Neutrophil (primary cell): Measurements from ENCODE around the gene PINLYP.

Experiments
- H3K27ac ChIP-seq: fragments of 200-600 bp; sonication (generic); 2 replicates; pipeline ENCODE4 v1.5.1; 2016; ENCODE audit warnings: mild to moderate bottlenecking, moderate library complexity
- H3K27me3 ChIP-seq: fragments of 200-600 bp; sonication (generic); 2 replicates; pipeline ENCODE4 v1.6.0; 2016; ENCODE audit warnings: mild to moderate bottlenecking
- H3K36me3 ChIP-seq: fragments of 200-600 bp; sonication (generic); 2 replicates; pipeline ENCODE4 v1.5.1; 2017
- H3K4me1 ChIP-seq, 2 experiments: fragments of 200-600 bp in 1 of 2; sonication (generic) in 1 of 2; 1 replicate in 1 of 2; 2 replicates in 1 of 2; pipeline versions ENCODE4 v1.5.1 to v1.6.1; 2013 to 2016; ENCODE audit warnings: low read depth in 1 of 2, low read length in 1 of 2, mild to moderate bottlenecking in 1 of 2, moderate library complexity in 1 of 2; ENCODE audit not compliant: control insufficient read depth in 1 of 2, insufficient read depth in 1 of 2
- H3K4me3 ChIP-seq, 2 experiments: fragments of 200-600 bp in 1 of 2; sonication (generic) in 1 of 2; 1 replicate in 1 of 2; 2 replicates in 1 of 2; pipeline ENCODE4 v1.5.1; 2013 to 2016; ENCODE audit warnings: low read depth in 1 of 2, low read length in 1 of 2, mild to moderate bottlenecking in 1 of 2, moderate library complexity in 1 of 2
- H3K9me3 ChIP-seq: fragments of 200-600 bp; sonication (generic); 2 replicates; pipeline ENCODE4 v1.5.1; 2016
- CTCF ChIP-seq: fragments of 200-600 bp; sonication (generic); IDR thresholded peaks from 2 replicates; pipeline ENCODE4 v1.5.1; 2016; ENCODE audit warnings: antibody characterized with exemption

The PINLYP gene

GRCh38 chr19:43552616-43553015, 23.0 kb upstream of the PINLYP start:
- no peaks in the 10 kb centered on the region for H3K27me3 ChIP-seq
- no peaks in the 10 kb centered on the region for H3K9me3 ChIP-seq
- H3K4me3 ChIP-seq = no peak overlapping the region
- no peaks in the 10 kb centered on the region for H3K4me1 ChIP-seq
- H3K27ac ChIP-seq = no peak overlapping the region
- peaks cover 66% of the 10 kb centered on the region for H3K36me3 ChIP-seq
- no peak for TF ChIP-seq CTCF

GRCh38 chr19:43553656-43554055, 21.9 kb upstream of the PINLYP start:
- peaks cover 72% of the 10 kb centered on the region for H3K36me3 ChIP-seq
- H3K9me3 ChIP-seq = no peaks in the 10 kb centered on the region
- no peaks in the 10 kb centered on the region for H3K27me3 ChIP-seq
- no peak for TF ChIP-seq CTCF
- no peak overlapping the region for H3K4me3 ChIP-seq
- H3K4me1 ChIP-seq = no peaks in the 10 kb centered on the region
- H3K27ac ChIP-seq = no peak overlapping the region

- H3K4me1 ChIP-seq = no peaks in the 10 kb centered on the region
- no peak overlapping the region for H3K4me3 ChIP-seq
- no peak overlapping the region for H3K27ac ChIP-seq
- no peaks in the 10 kb centered on the region for H3K27me3 ChIP-seq
- H3K36me3 ChIP-seq = peaks cover 72% of the 10 kb centered on the region
- H3K9me3 ChIP-seq = no peaks in the 10 kb centered on the region
- TF ChIP-seq CTCF = no peak
Measured at GRCh38 chr19:43554317-43554895, 21.2 kb upstream of the PINLYP start.

GRCh38 chr19:43555185-43555770, 20.3 kb upstream of the PINLYP start:
- no peak overlapping the region for H3K27ac ChIP-seq
- H3K27me3 ChIP-seq = no peaks in the 10 kb centered on the region
- no peaks in the 10 kb centered on the region for H3K9me3 ChIP-seq
- no peak overlapping the region for H3K4me3 ChIP-seq
- peaks cover 63% of the 10 kb centered on the region for H3K36me3 ChIP-seq
- TF ChIP-seq CTCF = peak; percentile 79
- no peaks in the 10 kb centered on the region for H3K4me1 ChIP-seq

GRCh38 chr19:43560687-43561086, 14.9 kb upstream of the PINLYP start:
- H3K36me3 ChIP-seq = peaks cover 28% of the 10 kb centered on the region
- H3K27ac ChIP-seq = peak overlapping the region; percentile 94
- no peak for TF ChIP-seq CTCF
- H3K4me1 ChIP-seq = peaks cover 20 to 27% of the 10 kb centered on the region in 2 experiments
- no peaks in the 10 kb centered on the region for H3K9me3 ChIP-seq
- no peaks in the 10 kb centered on the region for H3K27me3 ChIP-seq
- H3K4me3 ChIP-seq = no peak overlapping the region
